GM23338 (cell line): ENCODE data around the gene ZDHHC9. TPM values are rescaled to one million over a fixed set of nuclear protein-coding genes. Genes with fewer than 3 reads are reported as not detected.

ENCODE experiments used
- ATAC-seq: fragments of 200-7000 bp; cut with Tn5 transposase; 3 replicates; pipeline ENCODE4 v1.9.1; 2020
- DNase-seq: peaks from one replicate; pipeline ENCODE4 v3.0.0-alpha.2; 2015; ENCODE audit warnings: low spot score
- H2AFZ ChIP-seq: fragments of 200-600 bp; sonication (generic); 2 replicates; pipeline ENCODE4 v1.8.0; 2016; ENCODE audit warnings: antibody characterized with exemption, mild to moderate bottlenecking, moderate library complexity
- H3F3A ChIP-seq: fragments of 200-600 bp; sonication (generic); replicated peaks from 2 replicates; pipeline ENCODE4 v1.8.0; 2017; ENCODE audit warnings: antibody characterized with exemption, mixed run types, low read depth
- H3K27ac ChIP-seq: fragments of 200-600 bp; sonication (generic); 2 replicates; pipeline ENCODE4 v1.6.1; 2016; ENCODE audit warnings: low read depth
- H3K27me3 ChIP-seq: fragments of 200-600 bp; sonication (generic); 2 replicates; pipeline ENCODE4 v1.8.0; 2016; ENCODE audit warnings: mild to moderate bottlenecking, mixed run types, moderate library complexity; ENCODE audit not compliant: insufficient read depth
- H3K36me3 ChIP-seq: fragments of 200-600 bp; sonication (generic); 2 replicates; pipeline ENCODE4 v1.8.0; 2016; ENCODE audit warnings: mild to moderate bottlenecking; ENCODE audit not compliant: insufficient read depth
- H3K4me1 ChIP-seq: fragments of 200-600 bp; sonication (generic); 2 replicates; pipeline ENCODE4 v1.8.0; 2016; ENCODE audit warnings: mild to moderate bottlenecking, moderate library complexity; ENCODE audit not compliant: insufficient read depth
- H3K4me2 ChIP-seq: fragments of 200-600 bp; sonication (generic); 2 replicates; pipeline ENCODE4 v1.7.1; 2017; ENCODE audit warnings: mixed run types
- H3K4me3 ChIP-seq: fragments of 200-600 bp; sonication (generic); 2 replicates; pipeline ENCODE4 v1.6.1; 2016; ENCODE audit warnings: mixed run types
- H3K79me2 ChIP-seq: fragments of 200-600 bp; sonication (generic); replicated peaks from 2 replicates; pipeline ENCODE4 v1.8.0; 2017; ENCODE audit warnings: mild to moderate bottlenecking; ENCODE audit not compliant: insufficient read depth
- H3K9me2 ChIP-seq: fragments of 200-600 bp; sonication (generic); 2 replicates; pipeline ENCODE4 v1.8.0; 2017; ENCODE audit not compliant: insufficient read depth
- H4K20me1 ChIP-seq: fragments of 200-600 bp; sonication (generic); replicated peaks from 2 replicates; pipeline ENCODE4 v1.8.0; 2017; ENCODE audit warnings: mild to moderate bottlenecking; ENCODE audit not compliant: insufficient read depth
- H3K27ac Mint-ChIP-seq: 2 replicates; pipeline ENCODE4 v1.8.0; 2020; ENCODE audit warnings: inconsistent platforms, mild to moderate bottlenecking, moderate library complexity, mixed read lengths
- H3K27me3 Mint-ChIP-seq: 3 replicates; pipeline ENCODE4 v1.8.0; 2022; ENCODE audit warnings: low read depth, mild to moderate bottlenecking, moderate library complexity, mixed read lengths, inconsistent platforms; ENCODE audit not compliant: insufficient read depth, poor library complexity
- H3K36me3 Mint-ChIP-seq: 3 replicates; pipeline ENCODE4 v1.8.0; 2021; ENCODE audit warnings: low read depth, mild to moderate bottlenecking, inconsistent platforms, moderate library complexity, mixed read lengths
- H3K4me1 Mint-ChIP-seq: 3 replicates; pipeline ENCODE4 v1.8.0; 2020; ENCODE audit warnings: mild to moderate bottlenecking, inconsistent platforms, mixed read lengths
- H3K4me3 Mint-ChIP-seq: 3 replicates; pipeline ENCODE4 v1.8.0; 2021; ENCODE audit warnings: moderate library complexity, mild to moderate bottlenecking, inconsistent platforms, mixed read lengths
- H3K9me3 Mint-ChIP-seq: 3 replicates; pipeline ENCODE4 v1.8.0; 2020; ENCODE audit warnings: moderate library complexity, mild to moderate bottlenecking, inconsistent platforms, mixed read lengths
- CREB1 ChIP-seq: fragments of 250-450 bp; sonication (Bioruptor Pico); IDR thresholded peaks from 2 replicates; pipeline ENCODE4 v1.5.0; 2020; ENCODE audit warnings: low read depth, mild to moderate bottlenecking, moderate library complexity
- EZH2 ChIP-seq: fragments of 200-600 bp; sonication (generic); IDR thresholded peaks from one replicate; pipeline ENCODE4 v1.8.0; 2017; ENCODE audit warnings: antibody characterized with exemption, mild to moderate bottlenecking, low read depth; ENCODE audit not compliant: unreplicated experiment
- EZH2phosphoT487 ChIP-seq: fragments of 200-600 bp; sonication (generic); IDR thresholded peaks from one replicate; pipeline ENCODE4 v1.8.1; 2018; ENCODE audit warnings: antibody characterized with exemption; ENCODE audit not compliant: unreplicated experiment
- JUNB ChIP-seq: IDR thresholded peaks from one replicate; pipeline ENCODE4 v1.6.1; 2016; ENCODE audit warnings: antibody characterized with exemption; ENCODE audit not compliant: unreplicated experiment
- NANOG ChIP-seq: IDR thresholded peaks from 2 replicates; pipeline ENCODE4 v1.6.1; 2016; ENCODE audit warnings: antibody characterized with exemption, borderline replicate concordance
- POLR2AphosphoS5 ChIP-seq: IDR thresholded peaks from 2 replicates; pipeline ENCODE4 v1.6.1; 2016; ENCODE audit warnings: antibody characterized with exemption, low read depth
- STAT1 ChIP-seq: IDR thresholded peaks from one replicate; pipeline ENCODE4 v1.6.1; 2016; ENCODE audit warnings: antibody characterized with exemption; ENCODE audit not compliant: unreplicated experiment
- ZNF114 ChIP-seq: fragments of 250-450 bp; sonication (Bioruptor Pico); IDR thresholded peaks from 2 replicates; pipeline ENCODE4 v1.5.0; 2020; ENCODE audit warnings: mild to moderate bottlenecking, moderate library complexity
- ZNF331 ChIP-seq: fragments of 250-450 bp; sonication (Bioruptor Pico); IDR thresholded peaks from 2 replicates; pipeline ENCODE4 v1.5.0; 2020; ENCODE audit warnings: low read depth, mild to moderate bottlenecking, moderate library complexity
- polyA plus RNA-seq: library from polyadenylated mRNA; unstranded; fragments of >200 nt; fragmentation: Nextera tagmentation; extraction: Ambion mirVana; gene quantifications from 2 replicates; pipeline ENCODE4 v1.2.1, GENCODE V29; 2016
- total RNA-seq: library from RNA; depleted of rRNA; stranded (reverse); fragments of >200 nt; shearing (Covaris generic); gene quantifications from 2 replicates; pipeline ENCODE4 v1.2.3, GENCODE V29; 2014
- TF ChIP-seq, protein P1 (sequence below): IDR thresholded peaks from one replicate; pipeline ENCODE4 v1.6.1; 2018; ENCODE audit warnings: antibody characterized with exemption; ENCODE audit not compliant: unreplicated experiment
- TF ChIP-seq, protein P2 (sequence below): fragments of 250-450 bp; sonication (Bioruptor Pico); IDR thresholded peaks from 2 replicates; pipeline ENCODE4 v1.5.0; 2020; ENCODE audit warnings: mild to moderate bottlenecking, moderate library complexity
- TF ChIP-seq, protein P3 (sequence below): IDR thresholded peaks from 2 replicates; pipeline ENCODE4 v1.6.1; 2016; ENCODE audit warnings: antibody characterized with exemption

ZDHHC9 gene
- total and polyA plus RNA-seq, 2 experiments from 2014 or later = 14.2 to 17.6 TPM

DNA sequence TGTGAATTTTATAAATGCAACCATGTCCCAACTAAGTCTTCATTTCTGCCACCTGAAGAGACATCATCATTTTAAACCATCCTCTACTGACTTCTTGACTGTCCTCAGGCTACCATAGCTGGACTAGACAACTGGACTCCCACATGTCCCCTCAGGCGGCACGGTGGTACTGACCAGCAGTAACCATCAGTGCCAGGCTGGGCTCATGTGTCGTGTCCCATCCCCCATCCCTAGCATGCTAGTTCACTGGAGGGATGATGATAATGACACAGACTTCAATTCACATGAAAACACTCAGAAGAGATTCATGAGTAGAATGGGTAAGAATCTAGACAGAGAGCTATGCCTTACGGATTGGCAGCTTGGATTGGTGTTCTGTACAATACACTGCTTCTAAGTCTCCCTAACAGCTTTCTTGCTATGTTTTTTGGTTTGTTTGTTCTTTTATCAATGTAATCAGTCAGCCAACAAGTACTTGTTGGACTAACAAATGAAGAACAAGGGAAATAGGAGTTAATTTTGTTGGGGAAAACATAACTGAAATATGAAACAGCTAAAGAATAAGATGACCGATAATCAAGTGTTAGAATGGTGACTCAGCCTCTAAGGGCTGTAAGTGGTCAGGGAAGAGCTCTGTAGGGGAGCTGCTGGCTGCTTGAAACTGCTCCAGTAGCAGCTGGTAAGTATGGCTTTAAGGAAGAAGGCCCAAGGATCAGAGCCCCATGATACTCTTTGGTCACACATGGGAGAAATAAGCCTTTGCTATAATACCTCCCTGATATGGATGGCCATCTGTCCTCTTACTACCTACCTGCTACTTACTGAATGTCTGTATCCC, 10.3 kb downstream of the ZDHHC9 start (continued):
- TF ChIP-seq, protein P1, sequence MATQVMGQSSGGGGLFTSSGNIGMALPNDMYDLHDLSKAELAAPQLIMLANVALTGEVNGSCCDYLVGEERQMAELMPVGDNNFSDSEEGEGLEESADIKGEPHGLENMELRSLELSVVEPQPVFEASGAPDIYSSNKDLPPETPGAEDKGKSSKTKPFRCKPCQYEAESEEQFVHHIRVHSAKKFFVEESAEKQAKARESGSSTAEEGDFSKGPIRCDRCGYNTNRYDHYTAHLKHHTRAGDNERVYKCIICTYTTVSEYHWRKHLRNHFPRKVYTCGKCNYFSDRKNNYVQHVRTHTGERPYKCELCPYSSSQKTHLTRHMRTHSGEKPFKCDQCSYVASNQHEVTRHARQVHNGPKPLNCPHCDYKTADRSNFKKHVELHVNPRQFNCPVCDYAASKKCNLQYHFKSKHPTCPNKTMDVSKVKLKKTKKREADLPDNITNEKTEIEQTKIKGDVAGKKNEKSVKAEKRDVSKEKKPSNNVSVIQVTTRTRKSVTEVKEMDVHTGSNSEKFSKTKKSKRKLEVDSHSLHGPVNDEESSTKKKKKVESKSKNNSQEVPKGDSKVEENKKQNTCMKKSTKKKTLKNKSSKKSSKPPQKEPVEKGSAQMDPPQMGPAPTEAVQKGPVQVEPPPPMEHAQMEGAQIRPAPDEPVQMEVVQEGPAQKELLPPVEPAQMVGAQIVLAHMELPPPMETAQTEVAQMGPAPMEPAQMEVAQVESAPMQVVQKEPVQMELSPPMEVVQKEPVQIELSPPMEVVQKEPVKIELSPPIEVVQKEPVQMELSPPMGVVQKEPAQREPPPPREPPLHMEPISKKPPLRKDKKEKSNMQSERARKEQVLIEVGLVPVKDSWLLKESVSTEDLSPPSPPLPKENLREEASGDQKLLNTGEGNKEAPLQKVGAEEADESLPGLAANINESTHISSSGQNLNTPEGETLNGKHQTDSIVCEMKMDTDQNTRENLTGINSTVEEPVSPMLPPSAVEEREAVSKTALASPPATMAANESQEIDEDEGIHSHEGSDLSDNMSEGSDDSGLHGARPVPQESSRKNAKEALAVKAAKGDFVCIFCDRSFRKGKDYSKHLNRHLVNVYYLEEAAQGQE = no peak
- TF ChIP-seq CREB1 (CRISPR knock-in tag) (no peak), EZH2 (no peak), POLR2AphosphoS5 (no peak)

DNA sequence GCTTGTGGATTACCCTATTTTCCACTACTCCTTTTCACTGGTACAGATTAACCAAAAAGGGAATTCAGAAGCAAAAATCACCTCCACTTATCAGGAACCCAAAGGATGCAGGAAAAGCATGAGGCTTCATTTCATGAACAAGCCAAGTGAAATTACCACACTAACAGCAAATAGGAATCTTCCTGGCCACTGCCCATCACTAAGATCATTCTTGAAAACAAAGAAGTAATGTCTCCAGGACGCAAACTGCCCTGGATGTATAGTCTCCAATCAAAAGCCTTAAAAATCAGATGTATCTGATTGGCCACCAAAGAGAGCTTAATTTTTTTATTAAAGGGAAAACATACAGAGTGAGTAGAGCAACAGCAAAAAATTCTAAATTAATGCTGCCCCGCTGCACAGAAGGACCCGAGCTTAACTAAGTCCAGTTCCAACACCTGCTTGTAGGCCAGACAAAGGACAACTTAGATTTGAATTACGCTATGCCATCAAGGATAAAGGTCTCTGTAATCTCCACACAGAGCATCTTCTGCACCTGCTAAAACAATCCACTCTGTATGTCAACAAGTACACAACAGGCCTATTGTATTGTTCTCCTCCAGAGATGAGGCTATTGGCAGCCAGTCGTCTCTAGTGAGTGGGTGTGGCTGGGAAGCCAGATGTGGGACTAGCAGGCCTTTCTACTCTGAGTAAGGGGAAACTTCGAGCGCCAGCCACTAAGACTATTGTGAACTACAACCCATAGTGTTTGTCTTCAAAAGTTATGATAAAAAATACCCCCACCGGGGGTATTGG, 12.4 kb downstream of the ZDHHC9 start:
- H3K4me3 Mint-ChIP-seq = no peak overlapping the region
- H3K4me1 Mint-ChIP-seq = no peaks in the 10 kb centered on the region
- no peaks in the 10 kb centered on the region for H3K27me3 ChIP-seq
- H3K27me3 Mint-ChIP-seq = peaks cover 4% of the 10 kb centered on the region
- H2AFZ ChIP-seq = no peak overlapping the region
- no peaks in the 10 kb centered on the region; the same call in 1 of the 2 replicates for H4K20me1 ChIP-seq
- no peak overlapping the region for H3K27ac ChIP-seq
- no peak for ATAC-seq
- H3K79me2 ChIP-seq = peaks cover 5% of the 10 kb centered on the region; the same call in 1 of the 2 replicates
- no peaks in the 10 kb centered on the region for H3K9me2 ChIP-seq
- H3K9me3 Mint-ChIP-seq = no peaks in the 10 kb centered on the region
- H3F3A ChIP-seq = no peaks in the 10 kb centered on the region
- H3K4me3 ChIP-seq = no peak overlapping the region
- H3K36me3 ChIP-seq = no peaks in the 10 kb centered on the region
- no peak overlapping the region for H3K4me2 ChIP-seq
- peaks cover 19% of the 10 kb centered on the region for H3K36me3 Mint-ChIP-seq
- no peak for DNase-seq
- H3K4me1 ChIP-seq = no peaks in the 10 kb centered on the region
- H3K27ac Mint-ChIP-seq = no peak overlapping the region
- no peak for TF ChIP-seq ZNF331
- TF ChIP-seq JUNB = no peak
- TF ChIP-seq, protein P2, sequence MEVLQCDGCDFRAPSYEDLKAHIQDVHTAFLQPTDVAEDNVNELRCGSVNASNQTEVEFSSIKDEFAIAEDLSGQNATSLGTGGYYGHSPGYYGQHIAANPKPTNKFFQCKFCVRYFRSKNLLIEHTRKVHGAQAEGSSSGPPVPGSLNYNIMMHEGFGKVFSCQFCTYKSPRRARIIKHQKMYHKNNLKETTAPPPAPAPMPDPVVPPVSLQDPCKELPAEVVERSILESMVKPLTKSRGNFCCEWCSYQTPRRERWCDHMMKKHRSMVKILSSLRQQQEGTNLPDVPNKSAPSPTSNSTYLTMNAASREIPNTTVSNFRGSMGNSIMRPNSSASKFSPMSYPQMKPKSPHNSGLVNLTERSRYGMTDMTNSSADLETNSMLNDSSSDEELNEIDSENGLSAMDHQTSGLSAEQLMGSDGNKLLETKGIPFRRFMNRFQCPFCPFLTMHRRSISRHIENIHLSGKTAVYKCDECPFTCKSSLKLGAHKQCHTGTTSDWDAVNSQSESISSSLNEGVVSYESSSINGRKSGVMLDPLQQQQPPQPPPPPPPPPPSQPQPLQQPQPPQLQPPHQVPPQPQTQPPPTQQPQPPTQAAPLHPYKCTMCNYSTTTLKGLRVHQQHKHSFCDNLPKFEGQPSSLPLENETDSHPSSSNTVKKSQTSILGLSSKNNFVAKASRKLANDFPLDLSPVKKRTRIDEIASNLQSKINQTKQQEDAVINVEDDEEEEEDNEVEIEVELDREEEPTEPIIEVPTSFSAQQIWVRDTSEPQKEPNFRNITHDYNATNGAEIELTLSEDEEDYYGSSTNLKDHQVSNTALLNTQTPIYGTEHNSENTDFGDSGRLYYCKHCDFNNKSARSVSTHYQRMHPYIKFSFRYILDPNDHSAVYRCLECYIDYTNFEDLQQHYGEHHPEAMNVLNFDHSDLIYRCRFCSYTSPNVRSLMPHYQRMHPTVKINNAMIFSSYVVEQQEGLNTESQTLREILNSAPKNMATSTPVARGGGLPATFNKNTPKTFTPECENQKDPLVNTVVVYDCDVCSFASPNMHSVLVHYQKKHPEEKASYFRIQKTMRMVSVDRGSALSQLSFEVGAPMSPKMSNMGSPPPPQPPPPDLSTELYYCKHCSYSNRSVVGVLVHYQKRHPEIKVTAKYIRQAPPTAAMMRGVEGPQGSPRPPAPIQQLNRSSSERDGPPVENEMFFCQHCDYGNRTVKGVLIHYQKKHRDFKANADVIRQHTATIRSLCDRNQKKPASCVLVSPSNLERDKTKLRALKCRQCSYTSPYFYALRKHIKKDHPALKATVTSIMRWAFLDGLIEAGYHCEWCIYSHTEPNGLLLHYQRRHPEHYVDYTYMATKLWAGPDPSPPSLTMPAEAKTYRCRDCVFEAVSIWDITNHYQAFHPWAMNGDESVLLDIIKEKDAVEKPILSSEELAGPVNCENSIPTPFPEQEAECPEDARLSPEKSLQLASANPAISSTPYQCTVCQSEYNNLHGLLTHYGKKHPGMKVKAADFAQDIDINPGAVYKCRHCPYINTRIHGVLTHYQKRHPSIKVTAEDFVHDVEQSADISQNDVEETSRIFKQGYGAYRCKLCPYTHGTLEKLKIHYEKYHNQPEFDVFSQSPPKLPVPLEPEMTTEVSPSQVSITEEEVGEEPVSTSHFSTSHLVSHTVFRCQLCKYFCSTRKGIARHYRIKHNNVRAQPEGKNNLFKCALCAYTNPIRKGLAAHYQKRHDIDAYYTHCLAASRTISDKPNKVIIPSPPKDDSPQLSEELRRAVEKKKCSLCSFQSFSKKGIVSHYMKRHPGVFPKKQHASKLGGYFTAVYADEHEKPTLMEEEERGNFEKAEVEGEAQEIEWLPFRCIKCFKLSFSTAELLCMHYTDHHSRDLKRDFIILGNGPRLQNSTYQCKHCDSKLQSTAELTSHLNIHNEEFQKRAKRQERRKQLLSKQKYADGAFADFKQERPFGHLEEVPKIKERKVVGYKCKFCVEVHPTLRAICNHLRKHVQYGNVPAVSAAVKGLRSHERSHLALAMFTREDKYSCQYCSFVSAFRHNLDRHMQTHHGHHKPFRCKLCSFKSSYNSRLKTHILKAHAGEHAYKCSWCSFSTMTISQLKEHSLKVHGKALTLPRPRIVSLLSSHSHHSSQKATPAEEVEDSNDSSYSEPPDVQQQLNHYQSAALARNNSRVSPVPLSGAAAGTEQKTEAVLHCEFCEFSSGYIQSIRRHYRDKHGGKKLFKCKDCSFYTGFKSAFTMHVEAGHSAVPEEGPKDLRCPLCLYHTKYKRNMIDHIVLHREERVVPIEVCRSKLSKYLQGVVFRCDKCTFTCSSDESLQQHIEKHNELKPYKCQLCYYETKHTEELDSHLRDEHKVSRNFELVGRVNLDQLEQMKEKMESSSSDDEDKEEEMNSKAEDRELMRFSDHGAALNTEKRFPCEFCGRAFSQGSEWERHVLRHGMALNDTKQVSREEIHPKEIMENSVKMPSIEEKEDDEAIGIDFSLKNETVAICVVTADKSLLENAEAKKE (CRISPR knock-in tag) = no peak
- no peak for TF ChIP-seq NANOG
- TF ChIP-seq, protein P3, sequence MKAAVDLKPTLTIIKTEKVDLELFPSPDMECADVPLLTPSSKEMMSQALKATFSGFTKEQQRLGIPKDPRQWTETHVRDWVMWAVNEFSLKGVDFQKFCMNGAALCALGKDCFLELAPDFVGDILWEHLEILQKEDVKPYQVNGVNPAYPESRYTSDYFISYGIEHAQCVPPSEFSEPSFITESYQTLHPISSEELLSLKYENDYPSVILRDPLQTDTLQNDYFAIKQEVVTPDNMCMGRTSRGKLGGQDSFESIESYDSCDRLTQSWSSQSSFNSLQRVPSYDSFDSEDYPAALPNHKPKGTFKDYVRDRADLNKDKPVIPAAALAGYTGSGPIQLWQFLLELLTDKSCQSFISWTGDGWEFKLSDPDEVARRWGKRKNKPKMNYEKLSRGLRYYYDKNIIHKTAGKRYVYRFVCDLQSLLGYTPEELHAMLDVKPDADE = no peak
- TF ChIP-seq STAT1 = no peak
- TF ChIP-seq ZNF114 (CRISPR knock-in tag) = no peak
- TF ChIP-seq POLR2AphosphoS5 = no peak
- TF ChIP-seq EZH2phosphoT487 = no peak
